Measurements from ENCODE around the gene ACP1. TPM values are rescaled to one million over a fixed set of nuclear protein-coding genes. Genes with fewer than 3 reads are reported as not detected.

Gene ACP1
- total and polyA plus RNA-seq, 8 donors = 34.9 to 74.2 (median 45.3) TPM

GRCh38 chr2:320561-320960 is 55.8 kb downstream of the ACP1 start:
- Histone ChIP-seq H3K9me3 (no peaks in the 10 kb centered on the region), H3K4me1 (no peaks in the 10 kb centered on the region), H3K4me3 (no peak overlapping the region), H3K27ac (no peak overlapping the region), H3K36me3 (no peaks in the 10 kb centered on the region), H3K27me3 (no peaks in the 10 kb centered on the region)
- intact Hi-C loops (cut with DNase I) = no loop called here
- TF ChIP-seq CTCF (IDR thresholded peaks at IDR 0.05) = no peak
- no peak for DNase-seq
- no peak for FAIRE-seq
- 80 to 83% methylated on average over 4 of the region's 4 CpGs for WGBS, 2 donors
- no peak for ATAC-seq

- no peaks in the 10 kb centered on the region for H3K36me3 ChIP-seq
- ATAC-seq (no peak), FAIRE-seq (no peak), DNase-seq (no peak)
- H3K27me3 ChIP-seq = no peaks in the 10 kb centered on the region
- no peak for TF ChIP-seq CTCF (IDR thresholded peaks at IDR 0.05)
- no peak overlapping the region for H3K27ac ChIP-seq
- intact Hi-C loops (cut with DNase I) = no loop called here
- H3K9me3 ChIP-seq = no peaks in the 10 kb centered on the region
- H3K4me1 ChIP-seq = no peaks in the 10 kb centered on the region
- 71 to 81% methylated on average over 10 of the region's 10 CpGs for WGBS, 2 donors
- no peak overlapping the region for H3K4me3 ChIP-seq
Measured at GRCh38 chr2:322326-322725, 57.6 kb downstream of the ACP1 start.

- no peak for FAIRE-seq
- H3K27ac ChIP-seq = no peak overlapping the region
- intact Hi-C loops (cut with DNase I) = no loop called here
- ATAC-seq = no peak
- H3K9me3 ChIP-seq = no peaks in the 10 kb centered on the region
- 69 to 80% methylated on average over 9 of the region's 9 CpGs for WGBS, 2 donors
- H3K4me3 ChIP-seq = no peak overlapping the region
- H3K36me3 ChIP-seq = no peaks in the 10 kb centered on the region
- H3K4me1 ChIP-seq = no peaks in the 10 kb centered on the region
- no peak for DNase-seq
- no peak for TF ChIP-seq CTCF (IDR thresholded peaks at IDR 0.05)
- no peaks in the 10 kb centered on the region for H3K27me3 ChIP-seq
Measured at GRCh38 chr2:323035-323434, 58.3 kb downstream of the ACP1 start.

Other genes with a start within 250 kb of the ACP1 start
- 10 to 100 TPM in 5 of 6 donors, 1 to 10 TPM in 1; 6.9 to 13.3 (median 10.3) TPM for gene FAM110C, start 218.4 kb upstream of the ACP1 start, total RNA-seq
- gene FAM110C, start 218.4 kb upstream of the ACP1 start, polyA plus RNA-seq = 10 to 100 TPM; 11.6 to 22.4 TPM
- 100 to 1,000 TPM in 4 of 6 donors, 10 to 100 TPM in 2; 63.7 to 134 (median 118) TPM for gene SH3YL1, start 915 bp upstream of the ACP1 start, total RNA-seq
- gene SH3YL1, start 915 bp upstream of the ACP1 start, polyA plus RNA-seq = 100 to 1,000 TPM; 110 to 162 TPM
- 10 to 100 TPM; 21.2 to 50.6 (median 32.9) TPM for gene ALKAL2, start 23.1 kb downstream of the ACP1 start, total RNA-seq
- 10 to 100 TPM; 66.9 to 93.6 TPM for gene ALKAL2, start 23.1 kb downstream of the ACP1 start, polyA plus RNA-seq